ENCODE measurements around the gene GALR2.

GALR2 gene

GRCh38 chr17:76120658-76121008 lies 46.1 kb downstream of the GALR2 start:
- no peak for TF ChIP-seq CTCF (IDR thresholded peaks at IDR 0.05)

GRCh38 chr17:76121932-76122430 lies 47.4 kb downstream of the GALR2 start:
- TF ChIP-seq CTCF (IDR thresholded peaks at IDR 0.05), result no peak

GRCh38 chr17:76122431-76123190 lies 48.0 kb downstream of the GALR2 start:
- no peak for TF ChIP-seq CTCF (IDR thresholded peaks at IDR 0.05)

- TF ChIP-seq CTCF (IDR thresholded peaks at IDR 0.05), result no peak
These were observed 48.6 kb downstream of the GALR2 start for GRCh38 chr17:76123191-76123499.

- TF ChIP-seq CTCF (IDR thresholded peaks at IDR 0.05), result no peak
These were observed 49.4 kb downstream of the GALR2 start for GRCh38 chr17:76123749-76124581.

GRCh38 chr17:76124582-76125390 lies 50.2 kb downstream of the GALR2 start:
- no peak for TF ChIP-seq CTCF (IDR thresholded peaks at IDR 0.05)

- no peak for TF ChIP-seq CTCF (IDR thresholded peaks at IDR 0.05)
These were observed 50.8 kb downstream of the GALR2 start for GRCh38 chr17:76125391-76125675.
